Pancreas (tissue), 10 donors: ENCODE data around the gene MTX2. TPM values are rescaled to one million over a fixed set of nuclear protein-coding genes. Genes with fewer than 3 reads are reported as not detected.
A peak's percentile ranks its signal among the peaks of the same experiment; 100 is the strongest.

Experiments used
- ATAC-seq, 4 donors: fragments of 200-7000 bp; cut with Tn5 transposase; one replicate each; pipeline versions ENCODE4 v1.8.0 to v1.9.1; 2020; ENCODE audit warnings: mild to moderate bottlenecking in 4 of 4, moderate library complexity in 4 of 4
- DNase-seq, 6 donors: peaks; one replicate each; pipeline ENCODE4 v3.0.0-alpha.2; 2020
- FAIRE-seq: peaks from 2 replicates; lab custom pipeline; 2012; peaks lifted over from hg19 to GRCh38; lab: Jason Lieb, UNC
- H3K27ac ChIP-seq, 4 donors: fragments of 200-600 bp; sonication (generic); 1 replicate in 3 of 4; 2 replicates in 1 of 4; pipeline versions ENCODE4 v1.5.0 to v1.8.0; 2020
- H3K27me3 ChIP-seq, 4 donors: fragments of 200-600 bp; one replicate each; pipeline ENCODE4 v1.8.0; 2021
- H3K36me3 ChIP-seq, 3 donors: fragments of 200-600 bp; sonication (generic) in 1 of 3; one replicate each; pipeline versions ENCODE4 v1.5.0 to v1.8.0; 2020 to 2021
- H3K4me1 ChIP-seq, 3 donors: fragments of 200-600 bp; one replicate each; pipeline ENCODE4 v1.8.0; 2021
- H3K4me3 ChIP-seq, 4 donors: fragments of 200-600 bp; sonication (generic) in 2 of 4; one replicate each; pipeline versions ENCODE4 v1.5.0 to v1.8.0; 2020 to 2021
- H3K9me3 ChIP-seq, 4 donors: fragments of 200-600 bp; one replicate each; pipeline ENCODE4 v1.8.0; 2021
- WGBS, 2 donors: extraction: QIAGEN DNeasy Blood & Tissue Kit; methylation state at CpG; one replicate each; pipeline ENCODE4 v1.1.7; 2013; 5-methylcytosine and 5-hydroxymethylcytosine counted together
- intact Hi-C, 3 donors: fragments of 100-400 bp; cut with DNase I; formaldehyde crosslinking; loops; one replicate each; pipeline versions ENCODE4 v1.11.1 to v1.14.2; 2022
- polyA plus RNA-seq, 2 donors: library from polyadenylated mRNA; stranded (reverse); fragments of 200-250 nt; gene quantifications; one replicate each; pipeline ENCODE4 v1.2.3, GENCODE V29; 2013
- total RNA-seq, 6 donors: library from RNA; stranded (reverse); fragmentation: NEBNext Ultra II Directional in 4 of 6; extraction: Animal tissue kit (Norgen Biotek cat#: 25700) in 4 of 6; gene quantifications; one replicate each; pipeline versions ENCODE4 v1.2.1 to v1.2.4, GENCODE V29; 2021 to 2023
- TF ChIP-seq, protein P1 (sequence below), 4 donors: fragments of 200-600 bp; sonication (generic) in 3 of 4; IDR thresholded peaks; one replicate each; pipeline versions ENCODE4 v1.5.0 to v1.8.0; 2021; ENCODE audit warnings: antibody characterized with exemption in 4 of 4
- donor health status: healthy with polysubstance abuse.
- donor health status: DM: no; HTN: no; CAD: no; lungs with moderate emphysema.
- donor health status: DM: no; HTN: no; CAD: no.
- donor health status: control.
- donor health status: control.
- donor health status: Bipolar disorder and iron deficiency.
- donor health status: DM: yes; HTN: yes; CAD: no.
- donor health status: DM: no; HTN: no; CAD: no.
- donor health status: DM: no; HTN: no; CAD: no.
- donor health status: DM: yes; HTN: yes; CAD: no.

MTX2 gene
- total and polyA plus RNA-seq, 8 donors, result 8.1 to 28.3 (median 10.5) TPM

DNA sequence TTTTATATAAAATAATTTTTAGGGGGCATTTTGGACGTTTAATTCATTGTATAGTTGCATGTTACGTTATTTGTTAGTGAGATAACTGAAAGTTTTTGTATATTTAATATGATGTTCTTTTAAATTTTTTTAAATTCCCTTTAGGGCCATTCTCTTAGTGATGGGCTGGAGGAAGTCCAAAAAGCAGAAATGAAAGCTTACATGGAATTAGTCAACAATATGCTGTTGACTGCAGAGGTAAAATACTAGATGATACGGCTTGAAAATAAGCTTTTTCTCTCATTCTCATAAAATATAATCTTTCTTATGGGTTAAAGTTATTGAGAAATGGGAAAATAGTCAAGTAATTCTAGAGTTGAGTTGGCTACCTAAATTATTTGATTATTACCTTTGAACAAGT is 58.9 kb downstream of the MTX2 start:
- Histone ChIP-seq H3K4me1 (peaks cover 6 to 17% (median 14%) of the 10 kb centered on the region in 3 donors), H3K4me3 (no peak overlapping the region), H3K27me3 (no peaks in the 10 kb centered on the region), H3K9me3 (no peaks in the 10 kb centered on the region), H3K27ac (no peak overlapping the region), H3K36me3 (peaks cover 0 to 15% (median 0%) of the 10 kb centered on the region in 3 donors)
- TF ChIP-seq, protein P1, sequence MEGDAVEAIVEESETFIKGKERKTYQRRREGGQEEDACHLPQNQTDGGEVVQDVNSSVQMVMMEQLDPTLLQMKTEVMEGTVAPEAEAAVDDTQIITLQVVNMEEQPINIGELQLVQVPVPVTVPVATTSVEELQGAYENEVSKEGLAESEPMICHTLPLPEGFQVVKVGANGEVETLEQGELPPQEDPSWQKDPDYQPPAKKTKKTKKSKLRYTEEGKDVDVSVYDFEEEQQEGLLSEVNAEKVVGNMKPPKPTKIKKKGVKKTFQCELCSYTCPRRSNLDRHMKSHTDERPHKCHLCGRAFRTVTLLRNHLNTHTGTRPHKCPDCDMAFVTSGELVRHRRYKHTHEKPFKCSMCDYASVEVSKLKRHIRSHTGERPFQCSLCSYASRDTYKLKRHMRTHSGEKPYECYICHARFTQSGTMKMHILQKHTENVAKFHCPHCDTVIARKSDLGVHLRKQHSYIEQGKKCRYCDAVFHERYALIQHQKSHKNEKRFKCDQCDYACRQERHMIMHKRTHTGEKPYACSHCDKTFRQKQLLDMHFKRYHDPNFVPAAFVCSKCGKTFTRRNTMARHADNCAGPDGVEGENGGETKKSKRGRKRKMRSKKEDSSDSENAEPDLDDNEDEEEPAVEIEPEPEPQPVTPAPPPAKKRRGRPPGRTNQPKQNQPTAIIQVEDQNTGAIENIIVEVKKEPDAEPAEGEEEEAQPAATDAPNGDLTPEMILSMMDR (IDR thresholded peaks at IDR 0.05), result no peak
- WGBS, 2 donors, result 90 to 94% methylated on average over 3 of the region's 3 CpGs
- no peak for DNase-seq
- intact Hi-C loops, result no loop called here
- ATAC-seq, result no peak
- FAIRE-seq, result peak; percentile 67

DNA sequence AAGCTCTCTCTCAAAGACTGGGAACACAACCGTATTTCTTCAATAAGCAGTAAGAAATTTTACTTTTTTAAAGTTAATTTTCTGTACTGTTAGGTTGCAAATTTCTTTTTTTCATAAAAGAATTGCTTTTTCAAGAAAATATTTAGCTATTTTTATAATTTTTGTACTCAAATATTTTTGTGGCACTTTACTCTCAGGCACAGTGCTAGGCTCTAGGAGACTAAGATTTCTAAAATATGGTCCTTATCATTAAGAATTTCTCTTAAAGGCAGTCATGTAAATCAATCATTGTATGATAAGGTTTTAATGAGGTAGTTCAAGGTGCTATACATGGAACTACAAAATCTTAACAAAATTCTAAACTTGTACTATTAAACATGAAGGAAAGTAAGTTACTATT is 61.4 kb downstream of the MTX2 start:
- FAIRE-seq (no peak), DNase-seq (no peak), ATAC-seq (no peak)
- H3K4me3 ChIP-seq, result no peak overlapping the region
- no peaks in the 10 kb centered on the region for H3K9me3 ChIP-seq
- TF ChIP-seq, protein P1 (IDR thresholded peaks at IDR 0.05), result no peak
- intact Hi-C loops, result no loop called here
- H3K36me3 ChIP-seq, result peaks cover 0 to 15% (median 0%) of the 10 kb centered on the region in 3 donors
- H3K4me1 ChIP-seq, result no peaks in the 10 kb centered on the region
- no peak overlapping the region for H3K27ac ChIP-seq
- WGBS, 2 donors, result 97 to 99% methylated on average over 1 of the region's 1 CpG
- no peaks in the 10 kb centered on the region for H3K27me3 ChIP-seq

GRCh38 chr2:176331646-176332045 is 62.4 kb downstream of the MTX2 start:
- WGBS, 2 donors, result 93 to 95% methylated on average over 1 of the region's 1 CpG
- H3K36me3 ChIP-seq, result peaks cover 0 to 20% (median 0%) of the 10 kb centered on the region in 3 donors
- H3K27ac ChIP-seq, result no peak overlapping the region

GRCh38 chr2:176334729-176335128 is 65.5 kb downstream of the MTX2 start:
- FAIRE-seq, result no peak
- ATAC-seq, result no peak
- Histone ChIP-seq H3K27ac (no peak overlapping the region), H3K4me3 (no peak overlapping the region), H3K36me3 (peaks cover 0 to 23% (median 0%) of the 10 kb centered on the region in 3 donors), H3K27me3 (no peaks in the 10 kb centered on the region), H3K9me3 (no peaks in the 10 kb centered on the region), H3K4me1 (no peaks in the 10 kb centered on the region)
- intact Hi-C loops, result no loop called here
- TF ChIP-seq, protein P1 (IDR thresholded peaks at IDR 0.05), result no peak
- DNase-seq, result no peak
- WGBS, 2 donors, result 96 to 97% methylated on average over 1 of the region's 1 CpG

More at GRCh38 chr2:176331646-176332045, 62.4 kb downstream of the MTX2 start:
- DNase-seq (no peak), FAIRE-seq (no peak), ATAC-seq (no peak)
- TF ChIP-seq, protein P1 (IDR thresholded peaks at IDR 0.05), result no peak
- H3K27me3 ChIP-seq, result no peaks in the 10 kb centered on the region
- no peak overlapping the region for H3K4me3 ChIP-seq
- intact Hi-C loops, result no loop called here
- no peaks in the 10 kb centered on the region for H3K4me1 ChIP-seq
- H3K9me3 ChIP-seq, result no peaks in the 10 kb centered on the region

GRCh38 chr2:176338395-176338794 is 69.2 kb downstream of the MTX2 start:
- intact Hi-C loops, result no loop called here
- 97 to 99% methylated on average over 3 of the region's 3 CpGs for WGBS, 2 donors

More at GRCh38 chr2:176338395-176338794, 69.2 kb downstream of the MTX2 start:
- FAIRE-seq, result no peak
- H3K36me3 ChIP-seq, result peaks cover 0 to 19% (median 0%) of the 10 kb centered on the region in 3 donors
- TF ChIP-seq, protein P1 (IDR thresholded peaks at IDR 0.05), result no peak
- no peak for ATAC-seq
- no peak overlapping the region for H3K4me3 ChIP-seq
- H3K9me3 ChIP-seq, result no peaks in the 10 kb centered on the region
- H3K27me3 ChIP-seq, result no peaks in the 10 kb centered on the region
- no peak for DNase-seq
- H3K4me1 ChIP-seq, result no peaks in the 10 kb centered on the region
- H3K27ac ChIP-seq, result no peak overlapping the region
